Measurements from ENCODE around the gene ECEL1. TPM values are rescaled to one million over a fixed set of nuclear protein-coding genes. Genes with fewer than 3 reads are reported as not detected.
"Not testable (repeated sequence)": the region's sequence is repeated elsewhere in the genome, so short reads cannot be mapped to it uniquely, and the experiment has no call there.

ECEL1 gene
- total and polyA plus RNA-seq, 2 donors (not counting 1 experiment from before 2014, with no cell fraction given) = 0.47 TPM; not detected in 1

DNA sequence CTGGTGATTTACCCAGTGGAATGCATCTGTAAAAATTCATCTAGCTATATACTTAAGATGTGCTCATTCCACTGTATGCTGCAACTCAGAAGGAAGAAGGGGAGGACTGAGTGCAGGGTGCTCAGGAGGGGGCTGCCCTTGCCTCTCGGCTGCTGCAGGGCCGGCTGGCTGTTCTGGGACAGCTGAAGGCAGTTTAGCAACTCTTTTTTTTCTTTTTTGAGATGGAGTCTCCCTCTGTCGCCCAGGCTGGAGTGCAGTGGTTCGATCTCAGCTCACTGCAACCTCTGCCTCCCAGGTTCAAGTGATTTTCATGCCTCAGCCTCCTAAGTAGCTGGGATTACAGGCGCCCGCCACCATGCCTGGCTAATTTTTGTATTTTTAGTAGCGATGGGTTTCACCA lies 45.2 kb upstream of the ECEL1 start:
- H2AFZ ChIP-seq (ENCODE audit: insufficient read depth, low read depth, low read length, poor library complexity, severe bottlenecking); H3K4me1 ChIP-seq (ENCODE audit: control insufficient read depth in 2 of 2, insufficient read depth in 2 of 2, low read length in 2 of 2); POLR2A ChIA-PET; H3K79me2 ChIP-seq (ENCODE audit: control insufficient read depth, insufficient read depth, low read length); H4K20me1 ChIP-seq (ENCODE audit: control insufficient read depth, insufficient read depth, low read length, poor library complexity, severe bottlenecking); CTCF ChIA-PET; H3K4me2 ChIP-seq (replicated peaks; ENCODE audit: low read depth, low read length, poor library complexity, severe bottlenecking); H3K27ac Mint-ChIP-seq; H3K9me3 Mint-ChIP-seq (ENCODE audit: insufficient read depth); H3K4me3 Mint-ChIP-seq; H3K27ac ChIP-seq (ENCODE audit: low read length in 2 of 2); H3K4me1 Mint-ChIP-seq; H3K9ac ChIP-seq (ENCODE audit: low read length); H3K4me3 ChIP-seq (ENCODE audit: control extremely low read depth in 1 of 5, extremely low read depth in 1 of 5, insufficient read depth in 1 of 5, low read depth in 2 of 5, low read length in 4 of 5); ATAC-seq (ENCODE audit: low read depth); DNase-seq; intact Hi-C loops (cut with micrococcal nuclease); H3K36me3 ChIP-seq (replicated peaks in 1 of 2; ENCODE audit: control extremely low read depth in 1 of 2, control insufficient read depth in 1 of 2, extremely low read depth in 1 of 2, insufficient read depth in 2 of 2, low read length in 1 of 2): not testable (repeated sequence)
- H3K27me3 Mint-ChIP-seq = peaks cover 40% of the 10 kb centered on the region
- Histone ChIP-seq H3K27me3 (replicated peaks in 1 of 4; ENCODE audit: control extremely low read depth in 1 of 4, control insufficient read depth in 3 of 4, insufficient read depth in 4 of 4, low read length in 3 of 4) (peaks cover 0 to 15% (median 3%) of the 10 kb centered on the region in 4 experiments), H3K9me3 (ENCODE audit: control extremely low read depth in 1 of 3, control insufficient read depth in 2 of 3, insufficient read depth in 1 of 3, low read length in 2 of 3) (peaks cover 0 to 18% (median 7%) of the 10 kb centered on the region in 3 donors)
- WGBS (ENCODE audit: insufficient coverage) = 90% methylated on average over 7 of the region's 7 CpGs

DNA sequence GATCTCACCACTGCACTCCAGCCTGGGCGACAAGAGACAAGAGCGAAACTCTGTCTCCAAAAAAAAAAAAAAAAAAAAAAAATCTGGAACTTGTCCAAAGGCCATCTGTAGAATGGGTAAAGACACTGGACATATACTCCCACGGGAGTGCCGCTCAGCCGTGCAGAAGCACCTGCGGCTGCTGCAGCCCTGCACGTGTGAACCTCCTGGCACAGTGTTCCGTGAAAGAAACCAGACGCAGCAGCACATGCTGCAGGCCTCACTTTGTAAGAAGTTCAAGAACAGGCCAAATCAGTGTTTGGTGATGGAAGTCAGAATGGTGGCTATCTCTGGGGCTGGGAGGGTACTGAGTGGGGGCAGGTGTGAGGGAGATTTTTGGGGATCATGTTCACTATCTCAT lies 44.8 kb upstream of the ECEL1 start:
- POLR2A ChIA-PET = no interaction called here

More for the DNA sequence above, 44.8 kb upstream of the ECEL1 start:
- H3K9me3 ChIP-seq (ENCODE audit: control extremely low read depth in 1 of 3, control insufficient read depth in 2 of 3, insufficient read depth in 1 of 3, low read length in 2 of 3) = peaks cover 0 to 18% (median 7%) of the 10 kb centered on the region in 3 donors
- ATAC-seq (ENCODE audit: low read depth) (no peak), DNase-seq (no peak)
- H3K4me3 Mint-ChIP-seq = no peak overlapping the region
- H3K4me2 ChIP-seq (replicated peaks; ENCODE audit: low read depth, low read length, poor library complexity, severe bottlenecking) = no peak overlapping the region
- intact Hi-C loops (cut with micrococcal nuclease) = no loop called here
- no peaks in the 10 kb centered on the region for H3K79me2 ChIP-seq (ENCODE audit: control insufficient read depth, insufficient read depth, low read length)
- CTCF ChIA-PET = no interaction called here
- H2AFZ ChIP-seq (ENCODE audit: insufficient read depth, low read depth, low read length, poor library complexity, severe bottlenecking) = no peak overlapping the region
- no peaks in the 10 kb centered on the region for H4K20me1 ChIP-seq (ENCODE audit: control insufficient read depth, insufficient read depth, low read length, poor library complexity, severe bottlenecking)
- H3K27ac Mint-ChIP-seq = no peak overlapping the region
- H3K36me3 ChIP-seq (replicated peaks in 1 of 2; ENCODE audit: control extremely low read depth in 1 of 2, control insufficient read depth in 1 of 2, extremely low read depth in 1 of 2, insufficient read depth in 2 of 2, low read length in 1 of 2) = no peaks in the 10 kb centered on the region
- peaks cover 5% of the 10 kb centered on the region for H3K9me3 Mint-ChIP-seq (ENCODE audit: insufficient read depth)
- H3K27me3 Mint-ChIP-seq = peaks cover 40% of the 10 kb centered on the region
- H3K4me1 Mint-ChIP-seq = peaks cover 2% of the 10 kb centered on the region
- H3K4me3 ChIP-seq (ENCODE audit: control extremely low read depth in 1 of 5, extremely low read depth in 1 of 5, insufficient read depth in 1 of 5, low read depth in 2 of 5, low read length in 4 of 5) = no peak overlapping the region
- WGBS (ENCODE audit: insufficient coverage) = 63% methylated on average over 8 of the region's 9 CpGs
- no peak overlapping the region for H3K9ac ChIP-seq (ENCODE audit: low read length)
- no peak for TF ChIP-seq EZH2 (IDR thresholded peaks at IDR 0.05; ENCODE audit: borderline replicate concordance, insufficient read depth, low read depth, low read length, poor library complexity, severe bottlenecking)
- TF ChIP-seq, protein P1, sequence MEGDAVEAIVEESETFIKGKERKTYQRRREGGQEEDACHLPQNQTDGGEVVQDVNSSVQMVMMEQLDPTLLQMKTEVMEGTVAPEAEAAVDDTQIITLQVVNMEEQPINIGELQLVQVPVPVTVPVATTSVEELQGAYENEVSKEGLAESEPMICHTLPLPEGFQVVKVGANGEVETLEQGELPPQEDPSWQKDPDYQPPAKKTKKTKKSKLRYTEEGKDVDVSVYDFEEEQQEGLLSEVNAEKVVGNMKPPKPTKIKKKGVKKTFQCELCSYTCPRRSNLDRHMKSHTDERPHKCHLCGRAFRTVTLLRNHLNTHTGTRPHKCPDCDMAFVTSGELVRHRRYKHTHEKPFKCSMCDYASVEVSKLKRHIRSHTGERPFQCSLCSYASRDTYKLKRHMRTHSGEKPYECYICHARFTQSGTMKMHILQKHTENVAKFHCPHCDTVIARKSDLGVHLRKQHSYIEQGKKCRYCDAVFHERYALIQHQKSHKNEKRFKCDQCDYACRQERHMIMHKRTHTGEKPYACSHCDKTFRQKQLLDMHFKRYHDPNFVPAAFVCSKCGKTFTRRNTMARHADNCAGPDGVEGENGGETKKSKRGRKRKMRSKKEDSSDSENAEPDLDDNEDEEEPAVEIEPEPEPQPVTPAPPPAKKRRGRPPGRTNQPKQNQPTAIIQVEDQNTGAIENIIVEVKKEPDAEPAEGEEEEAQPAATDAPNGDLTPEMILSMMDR (IDR thresholded peaks at IDR 0.05) = no peak
- H3K27me3 ChIP-seq (replicated peaks in 1 of 4; ENCODE audit: control extremely low read depth in 1 of 4, control insufficient read depth in 3 of 4, insufficient read depth in 4 of 4, low read length in 3 of 4) = peaks cover 0 to 15% (median 3%) of the 10 kb centered on the region in 4 experiments
- H3K4me1 ChIP-seq (ENCODE audit: control insufficient read depth in 2 of 2, insufficient read depth in 2 of 2, low read length in 2 of 2) = no peaks in the 10 kb centered on the region
- H3K27ac ChIP-seq (ENCODE audit: low read length in 2 of 2) = no peak overlapping the region

All from B cell (primary cell).